Esophagus (tissue), 2 donors: ENCODE data around the gene NXPH4. TPM values are rescaled to one million over a fixed set of nuclear protein-coding genes. Genes with fewer than 3 reads are reported as not detected.
A peak's percentile ranks its signal among the peaks of the same experiment; 100 is the strongest.

ENCODE experiments used
- H3K27ac ChIP-seq, 2 donors: one replicate each; pipeline ENCODE4 v1.5.1; 2013; ENCODE audit warnings: low read depth in 2 of 2, mild to moderate bottlenecking in 2 of 2, inconsistent platforms in 1 of 2, low read length in 1 of 2, moderate library complexity in 1 of 2
- H3K27me3 ChIP-seq, 2 donors: one replicate each; pipeline ENCODE4 v1.6.1; 2013; ENCODE audit warnings: low read length in 2 of 2, control low read depth in 1 of 2, mild to moderate bottlenecking in 1 of 2; ENCODE audit not compliant: insufficient read depth in 2 of 2, control insufficient read depth in 1 of 2
- H3K36me3 ChIP-seq, 2 donors: one replicate each; pipeline ENCODE4 v1.6.1; 2013; ENCODE audit warnings: low read length in 1 of 2; ENCODE audit not compliant: control insufficient read depth in 2 of 2, insufficient read depth in 2 of 2
- H3K4me1 ChIP-seq, 2 donors: one replicate each; pipeline ENCODE4 v1.6.1; 2013; ENCODE audit warnings: low read length in 1 of 2; ENCODE audit not compliant: control insufficient read depth in 2 of 2, insufficient read depth in 2 of 2
- H3K4me3 ChIP-seq, 2 donors: one replicate each; pipeline ENCODE4 v1.5.1; 2013; ENCODE audit warnings: low read length in 2 of 2, mild to moderate bottlenecking in 2 of 2, low read depth in 1 of 2, moderate library complexity in 1 of 2
- H3K9me3 ChIP-seq, 2 donors: one replicate each; pipeline ENCODE4 v1.6.1; 2013; ENCODE audit warnings: mild to moderate bottlenecking in 2 of 2, low read depth in 1 of 2, low read length in 1 of 2, moderate library complexity in 1 of 2; ENCODE audit not compliant: control insufficient read depth in 2 of 2, insufficient read depth in 1 of 2
- WGBS, 2 donors: extraction: QIAGEN DNeasy Blood & Tissue Kit; methylation state at CpG; one replicate each; pipeline ENCODE4 v1.1.7; 2013; 5-methylcytosine and 5-hydroxymethylcytosine counted together
- polyA plus RNA-seq, 2 donors: library from polyadenylated mRNA; stranded (reverse); fragments of 200-250 nt; gene quantifications; one replicate each; pipeline ENCODE4 v1.2.3, GENCODE V29; 2013
- donor health status: healthy with polysubstance abuse.
- donor health status: Bipolar disorder and iron deficiency.

NXPH4 gene
- polyA plus RNA-seq, 2 donors, result 0.73 to 1.3 TPM

DNA sequence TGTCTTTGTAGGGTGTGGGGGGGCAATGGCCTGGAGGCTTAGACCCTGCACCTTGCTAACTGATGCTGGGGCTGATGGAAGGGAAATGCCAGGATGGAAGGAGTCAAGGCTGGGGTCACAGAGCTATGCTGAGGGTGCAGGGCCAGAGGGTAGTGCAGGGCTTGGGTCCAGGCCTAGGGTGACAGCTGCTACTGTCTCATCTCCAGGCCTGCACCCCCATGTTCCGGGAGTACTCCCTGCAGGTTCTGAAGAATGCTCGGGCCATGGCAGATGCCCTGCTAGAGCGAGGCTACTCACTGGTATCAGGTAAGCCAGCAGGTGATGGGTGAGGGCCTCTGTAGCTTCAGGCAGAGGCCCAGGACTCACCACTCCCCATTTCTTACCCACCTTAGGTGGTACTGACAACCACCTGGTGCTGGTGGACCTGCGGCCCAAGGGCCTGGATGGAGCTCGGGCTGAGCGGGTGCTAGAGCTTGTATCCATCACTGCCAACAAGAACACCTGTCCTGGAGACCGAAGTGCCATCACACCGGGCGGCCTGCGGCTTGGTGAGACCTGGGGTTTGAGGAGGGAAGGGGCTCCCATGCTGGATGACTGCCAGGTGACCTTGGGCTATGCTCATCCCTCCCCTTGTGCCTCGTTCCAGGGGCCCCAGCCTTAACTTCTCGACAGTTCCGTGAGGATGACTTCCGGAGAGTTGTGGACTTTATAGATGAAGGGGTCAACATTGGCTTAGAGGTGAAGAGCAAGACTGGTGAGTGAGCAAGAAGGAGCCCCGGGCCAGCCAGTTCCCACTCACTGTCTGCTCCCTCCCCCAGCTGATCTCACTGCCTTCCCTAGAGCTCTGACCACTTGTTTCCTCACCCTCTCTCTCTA is 17.0 kb downstream of the NXPH4 start:
- peaks cover 7 to 35% of the 10 kb centered on the region in 2 donors for H3K4me1 ChIP-seq
- WGBS, 2 donors, result 88 to 89% methylated on average over 15 of the region's 15 CpGs
- peaks cover 9 to 34% of the 10 kb centered on the region in 2 donors for H3K36me3 ChIP-seq
- peak overlapping the region in 1 of 2 donors; percentile 11 for H3K27ac ChIP-seq
- no peaks in the 10 kb centered on the region for H3K27me3 ChIP-seq
- H3K4me3 ChIP-seq, result no peak overlapping the region
- no peaks in the 10 kb centered on the region for H3K9me3 ChIP-seq

DNA sequence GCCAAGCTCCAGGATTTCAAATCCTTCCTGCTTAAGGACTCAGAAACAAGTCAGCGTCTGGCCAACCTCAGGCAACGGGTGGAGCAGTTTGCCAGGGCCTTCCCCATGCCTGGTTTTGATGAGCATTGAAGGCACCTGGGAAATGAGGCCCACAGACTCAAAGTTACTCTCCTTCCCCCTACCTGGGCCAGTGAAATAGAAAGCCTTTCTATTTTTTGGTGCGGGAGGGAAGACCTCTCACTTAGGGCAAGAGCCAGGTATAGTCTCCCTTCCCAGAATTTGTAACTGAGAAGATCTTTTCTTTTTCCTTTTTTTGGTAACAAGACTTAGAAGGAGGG is 17.6 kb downstream of the NXPH4 start:
- Histone ChIP-seq H3K36me3 (peaks cover 9 to 34% of the 10 kb centered on the region in 2 donors), H3K4me3 (no peak overlapping the region), H3K27ac (peak overlapping the region in 1 of 2 donors; percentile 65), H3K9me3 (no peaks in the 10 kb centered on the region), H3K27me3 (no peaks in the 10 kb centered on the region), H3K4me1 (peaks cover 7 to 39% of the 10 kb centered on the region in 2 donors)
- 66 to 72% methylated on average over 3 of the region's 3 CpGs for WGBS, 2 donors

DNA sequence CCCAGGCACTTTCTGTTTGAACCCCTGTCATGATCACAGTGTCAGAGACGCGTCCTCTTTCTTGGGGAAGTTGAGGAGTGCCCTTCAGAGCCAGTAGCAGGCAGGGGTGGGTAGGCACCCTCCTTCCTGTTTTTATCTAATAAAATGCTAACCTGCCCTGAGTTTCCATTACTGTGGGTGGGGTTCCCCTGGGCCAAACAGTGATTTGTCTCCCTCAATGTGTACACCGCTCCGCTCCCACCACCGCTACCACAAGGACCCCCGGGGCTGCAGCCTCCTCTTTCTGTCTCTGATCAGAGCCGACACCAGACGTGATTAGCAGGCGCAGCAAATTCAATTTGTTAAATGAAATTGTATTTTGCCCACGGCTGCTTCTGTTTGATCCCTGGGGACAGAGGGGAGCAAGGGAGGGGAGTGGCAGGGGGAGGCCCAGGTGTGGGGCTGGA is 18.0 kb downstream of the NXPH4 start:
- peak overlapping the region; percentile 61 to 65 for H3K27ac ChIP-seq
- peaks cover 7 to 41% of the 10 kb centered on the region in 2 donors for H3K4me1 ChIP-seq
- H3K27me3 ChIP-seq, result no peaks in the 10 kb centered on the region

DNA sequence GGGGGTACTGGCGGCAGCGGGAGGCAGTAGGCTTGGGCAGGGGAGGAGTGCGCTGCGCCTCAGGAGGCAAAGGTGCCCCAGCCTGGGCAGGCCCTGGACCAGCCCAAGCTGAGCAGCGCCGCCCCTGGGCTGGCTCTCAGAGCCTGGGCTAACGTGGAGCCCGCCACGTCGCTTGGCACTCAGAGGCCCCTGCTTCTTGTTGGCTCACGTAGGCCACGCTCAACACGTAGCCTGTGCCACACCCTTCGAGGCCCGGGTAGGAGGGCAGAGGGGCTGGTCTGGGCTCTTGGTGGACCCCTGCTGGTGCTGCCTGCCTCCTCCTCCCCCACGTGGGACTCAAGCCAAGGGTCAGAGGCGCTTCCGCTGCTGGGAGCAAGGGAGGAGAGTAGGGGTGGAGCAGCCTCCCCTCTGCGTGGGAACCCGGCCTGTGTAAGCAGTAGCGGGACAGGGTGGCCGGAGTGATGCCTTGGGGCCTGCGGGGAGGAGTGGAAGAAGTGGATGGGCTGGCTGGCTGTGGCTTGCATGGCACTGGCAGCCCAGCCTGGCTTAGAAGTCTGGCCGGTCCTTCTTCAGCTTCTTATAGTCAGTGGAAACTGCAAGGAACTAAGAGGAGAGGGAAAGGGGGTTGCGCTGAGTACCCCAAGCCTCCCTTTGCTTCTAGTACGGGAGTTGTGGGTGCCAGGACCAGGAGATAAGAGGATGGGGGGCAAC is 18.6 kb downstream of the NXPH4 start:
- Histone ChIP-seq H3K9me3 (no peaks in the 10 kb centered on the region), H3K27ac (peak overlapping the region; percentile 61 to 65), H3K4me3 (peak overlapping the region; percentile 47 to 48), H3K36me3 (peaks cover 9 to 34% of the 10 kb centered on the region in 2 donors), H3K4me1 (peaks cover 7 to 43% of the 10 kb centered on the region in 2 donors), H3K27me3 (no peaks in the 10 kb centered on the region)
- WGBS, 2 donors, result 45 to 59% methylated on average over 26 of the region's 26 CpGs

More for the DNA sequence above, 18.0 kb downstream of the NXPH4 start:
- Histone ChIP-seq H3K4me3 (no peak overlapping the region), H3K36me3 (peaks cover 9 to 34% of the 10 kb centered on the region in 2 donors), H3K9me3 (no peaks in the 10 kb centered on the region)
- WGBS, 2 donors, result 57 to 59% methylated on average over 10 of the region's 10 CpGs

DNA sequence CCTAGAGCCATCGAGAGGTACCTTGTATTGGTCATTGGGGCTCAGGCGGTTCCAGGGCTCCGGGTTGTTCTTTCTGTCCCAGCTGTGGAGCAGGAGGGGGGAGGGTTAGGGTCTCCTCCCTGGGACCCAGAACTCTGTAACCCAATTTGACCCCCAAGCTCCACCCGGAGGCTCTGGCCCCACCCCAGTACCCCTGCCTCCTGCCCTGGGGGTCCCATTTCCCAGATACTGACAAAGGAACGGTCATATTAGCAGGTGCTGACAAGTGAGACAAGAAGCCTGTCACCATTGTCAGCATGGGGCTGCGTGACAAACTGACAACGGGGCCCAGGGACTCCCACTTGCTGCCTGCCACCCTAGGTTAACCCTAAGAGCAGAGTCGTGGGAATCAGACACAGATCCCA is 19.1 kb downstream of the NXPH4 start:
- WGBS, 2 donors, result 51 to 60% methylated on average over 8 of the region's 8 CpGs
- Histone ChIP-seq H3K9me3 (no peaks in the 10 kb centered on the region), H3K4me1 (peaks cover 4 to 43% of the 10 kb centered on the region in 2 donors), H3K4me3 (peak overlapping the region; percentile 47 to 48), H3K36me3 (peaks cover 9 to 34% of the 10 kb centered on the region in 2 donors), H3K27ac (peak overlapping the region in 1 of 2 donors; percentile 65), H3K27me3 (no peaks in the 10 kb centered on the region)

DNA sequence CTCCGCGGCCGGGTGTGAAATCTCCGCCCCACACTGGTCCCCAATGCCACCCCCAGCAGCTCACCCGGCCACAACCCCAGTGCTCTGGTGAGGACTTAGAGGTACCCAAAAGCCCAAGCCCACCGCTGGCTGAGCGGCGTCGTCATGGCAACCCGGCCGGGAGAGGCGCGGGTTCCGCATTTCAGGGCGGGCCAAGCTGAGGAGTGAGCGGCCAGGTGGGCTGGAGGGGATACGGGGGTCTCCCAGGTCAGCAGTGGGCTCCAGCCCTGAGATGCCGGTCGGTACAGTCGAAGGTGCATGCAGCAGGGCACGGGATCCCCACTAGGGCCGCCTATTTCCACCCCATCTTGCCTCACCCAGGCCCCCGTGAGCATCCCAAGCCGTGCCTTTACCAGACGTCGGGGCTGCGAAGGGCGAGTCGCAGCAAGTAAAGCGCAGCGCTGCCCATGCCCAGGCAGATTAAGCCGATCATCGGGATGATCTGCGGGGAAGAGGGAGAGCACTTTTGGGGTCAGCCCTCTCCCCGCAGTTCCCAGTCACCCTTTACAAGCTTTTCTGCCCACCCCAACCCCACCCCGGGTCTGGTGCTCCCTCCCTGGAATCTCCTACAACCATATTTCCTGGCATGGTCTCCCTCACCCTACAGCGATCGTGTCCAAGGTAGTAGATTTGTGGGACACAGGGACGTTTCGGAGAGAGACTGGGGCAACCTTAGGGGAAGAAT is 19.8 kb downstream of the NXPH4 start:
- Histone ChIP-seq H3K4me3 (peak overlapping the region; percentile 47 to 48), H3K27ac (peak overlapping the region in 1 of 2 donors; percentile 65), H3K27me3 (no peaks in the 10 kb centered on the region), H3K36me3 (peaks cover 9 to 30% of the 10 kb centered on the region in 2 donors), H3K4me1 (peaks cover 9 to 48% of the 10 kb centered on the region in 2 donors), H3K9me3 (no peaks in the 10 kb centered on the region)
- 14 to 18% methylated on average over 36 to 40 of the region's 40 CpGs for WGBS, 2 donors

DNA sequence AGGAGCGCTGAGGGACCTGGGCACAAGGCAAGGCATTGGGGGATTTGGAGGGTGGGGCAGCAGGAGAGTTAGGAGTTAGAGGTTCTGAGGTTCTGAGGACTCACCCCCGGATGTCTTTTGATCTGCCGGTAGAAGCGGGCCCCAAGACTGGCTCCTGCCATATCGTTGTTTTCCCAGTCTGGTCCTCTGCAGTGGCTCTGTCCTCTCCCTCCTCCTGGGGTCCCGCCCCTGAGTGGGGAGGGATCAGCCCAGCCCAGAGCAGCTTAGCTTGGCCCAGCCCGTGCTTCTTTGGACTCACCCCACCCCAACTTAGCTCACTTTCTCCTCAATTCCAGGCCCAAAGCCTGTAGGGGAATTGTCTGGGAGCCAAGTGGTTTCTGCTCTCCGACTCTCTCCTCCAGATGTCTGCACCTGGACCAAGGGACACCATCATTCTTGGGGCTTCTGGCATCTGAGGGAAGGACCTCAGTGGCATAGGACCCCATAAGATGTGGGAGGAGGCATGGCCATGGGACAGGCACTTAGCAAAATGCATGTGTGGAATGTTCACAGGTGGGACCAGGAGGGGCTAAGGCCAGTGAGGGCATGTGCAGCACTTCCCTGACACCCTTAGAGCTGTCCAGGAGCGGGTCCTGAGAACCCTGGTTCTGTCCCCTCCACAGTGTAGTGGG is 20.5 kb downstream of the NXPH4 start:
- Histone ChIP-seq H3K4me3 (peak overlapping the region; percentile 47 to 48), H3K27ac (peak overlapping the region in 1 of 2 donors; percentile 72), H3K27me3 (peaks cover 0 to 1% of the 10 kb centered on the region in 2 donors), H3K9me3 (no peaks in the 10 kb centered on the region), H3K4me1 (peaks cover 11 to 50% of the 10 kb centered on the region in 2 donors), H3K36me3 (peaks cover 9 to 23% of the 10 kb centered on the region in 2 donors)
- WGBS, 2 donors, result 18 to 20% methylated on average over 9 of the region's 9 CpGs

DNA sequence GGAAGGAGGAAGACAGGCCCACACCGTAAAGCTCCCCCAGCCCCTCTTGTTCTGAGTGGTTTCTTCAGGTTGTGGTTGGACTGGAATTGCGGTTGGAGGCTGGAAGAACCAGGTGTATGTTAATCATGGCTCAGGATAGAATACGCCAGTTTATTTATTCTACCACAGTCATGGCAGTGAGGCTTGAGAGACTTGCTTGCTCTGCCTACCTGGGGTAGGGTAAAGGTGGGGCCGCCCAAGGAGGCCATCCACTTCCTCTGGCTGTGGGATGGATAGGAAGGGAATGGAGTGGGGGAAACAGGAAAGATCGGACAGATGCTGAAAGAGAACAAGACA is 21.0 kb downstream of the NXPH4 start:
- Histone ChIP-seq H3K27ac (peak overlapping the region in 1 of 2 donors; percentile 72), H3K4me1 (peaks cover 14 to 53% of the 10 kb centered on the region in 2 donors), H3K4me3 (no peak overlapping the region), H3K9me3 (no peaks in the 10 kb centered on the region), H3K36me3 (peaks cover 4 to 18% of the 10 kb centered on the region in 2 donors), H3K27me3 (peaks cover 0 to 5% of the 10 kb centered on the region in 2 donors)
- 29 to 34% methylated on average over 5 of the region's 5 CpGs for WGBS, 2 donors
